Ovary (tissue), 9 donors: Measurements from ENCODE around the gene TEX101. TPM values are rescaled to one million over a fixed set of nuclear protein-coding genes. Genes with fewer than 3 reads are reported as not detected.

ENCODE experiments used
- DNase-seq, 5 donors: peaks; one replicate each; pipeline ENCODE4 v3.0.0-alpha.2; 2019 to 2020
- H3K27ac ChIP-seq, 2 donors: fragments of 200-600 bp; one replicate each; pipeline versions ENCODE4 v1.5.1 to v1.8.0; 2019 to 2022
- H3K27me3 ChIP-seq: fragments of 200-600 bp; one replicate; pipeline ENCODE4 v1.8.0; 2022
- H3K36me3 ChIP-seq: fragments of 200-600 bp; sonication (generic); one replicate; pipeline ENCODE4 v1.5.1; 2019
- H3K4me1 ChIP-seq: one replicate; pipeline ENCODE4 v1.8.1; 2013; ENCODE audit warnings: mild to moderate bottlenecking, moderate library complexity; ENCODE audit not compliant: insufficient read depth
- H3K4me3 ChIP-seq: fragments of 200-600 bp; sonication (generic); one replicate; pipeline ENCODE4 v1.5.1; 2017
- H3K9me3 ChIP-seq, 2 donors: fragments of 200-600 bp in 1 of 2; sonication (generic) in 1 of 2; one replicate each; pipeline versions ENCODE4 v1.5.1 to v1.8.1; 2013 to 2019; ENCODE audit warnings: mild to moderate bottlenecking in 1 of 2, moderate library complexity in 1 of 2
- CTCF ChIP-seq, 3 donors: fragments of 450-650 bp in 2 of 3; fragments of 200-600 bp in 1 of 3; IDR thresholded peaks; one replicate each; pipeline versions ENCODE4 v1.5.1 to v1.8.0; 2016 to 2022; ENCODE audit warnings: antibody characterized with exemption in 3 of 3, mild to moderate bottlenecking in 1 of 3
- EP300 ChIP-seq: sonication (generic); formaldehyde crosslinking; IDR thresholded peaks from one replicate; pipeline ENCODE4 v1.6.1; 2017; ENCODE audit warnings: antibody characterized with exemption
- POLR2A ChIP-seq: fragments of 450-650 bp; IDR thresholded peaks from one replicate; pipeline ENCODE4 v1.6.1; 2017; ENCODE audit warnings: antibody characterized with exemption, mild to moderate bottlenecking, moderate library complexity
- WGBS, 3 donors: extraction: QIAGEN DNeasy Blood & Tissue Kit in 1 of 3; methylation state at CpG; one replicate each; pipeline versions ENCODE4 v1.1.5 to v1.1.7; 2013 to 2017; 5-methylcytosine and 5-hydroxymethylcytosine counted together
- intact Hi-C, 4 donors: fragments of 100-400 bp; cut with DNase I; formaldehyde crosslinking; loops; one replicate each; pipeline versions ENCODE4 v1.11.0 to v1.15.1; 2022 to 2023
- polyA plus RNA-seq, 2 donors: library from polyadenylated mRNA; stranded (reverse); fragments of 200-250 nt in 1 of 2; fragments of 350-450 nt in 1 of 2; fragmentation: Illumina TruSeq in 1 of 2; extraction: RNeasy Lipid Tissue Mini Kit (QIAGEN cat#74804) in 1 of 2; gene quantifications; one replicate each; pipeline ENCODE4 v1.2.3, GENCODE V29; 2013 to 2014
- total RNA-seq, 7 donors: library from RNA; depleted of rRNA in 2 of 7; stranded (reverse); fragments of >200 nt in 2 of 7; fragmentation: NEBNext Ultra II Directional in 3 of 7; extraction: Animal tissue kit (Norgen Biotek cat#: 25700) in 3 of 7; gene quantifications; one replicate each; pipeline versions ENCODE4 v1.1.0 to v1.2.4, GENCODE V29; 2016 to 2023
- donor health status: DM: no; HTN: no; CAD: no; lungs with moderate emphysema.
- donor health status: DM: no; HTN: no; CAD: no.
- donor health status: Bipolar disorder and iron deficiency.
- donor health status: DM: yes; HTN: yes; CAD: no.
- donor health status: DM: no; HTN: no; CAD: no.
- donor health status: DM: yes; HTN: yes; CAD: no.

The TEX101 gene
- total and polyA plus RNA-seq, 9 donors: not detected

GRCh38 chr19:43422000-43422688, 7.5 kb downstream of the TEX101 start:
- no peak for DNase-seq
- no peaks in the 10 kb centered on the region for H3K4me1 ChIP-seq
- TF ChIP-seq POLR2A (no peak), CTCF (IDR thresholded peaks at IDR 0.05) (no peak), EP300 (no peak)
- H3K9me3 ChIP-seq: no peaks in the 10 kb centered on the region
- no peak overlapping the region for H3K27ac ChIP-seq
- H3K27me3 ChIP-seq: no peaks in the 10 kb centered on the region
- no peak overlapping the region for H3K4me3 ChIP-seq
- no peaks in the 10 kb centered on the region for H3K36me3 ChIP-seq
- intact Hi-C loops: no loop called here
- 69 to 77% (median 77%) methylated on average over 2 of the region's 2 CpGs for WGBS, 3 donors

- Histone ChIP-seq H3K27me3 (no peaks in the 10 kb centered on the region), H3K4me3 (no peak overlapping the region), H3K4me1 (no peaks in the 10 kb centered on the region), H3K9me3 (no peaks in the 10 kb centered on the region), H3K36me3 (no peaks in the 10 kb centered on the region), H3K27ac (no peak overlapping the region)
- TF ChIP-seq CTCF (IDR thresholded peaks at IDR 0.05) (no peak), POLR2A (no peak), EP300 (no peak)
- DNase-seq: no peak
- 89 to 91% (median 91%) methylated on average over 1 of the region's 1 CpG for WGBS, 3 donors
- intact Hi-C loops: no loop called here
Measured at GRCh38 chr19:43422689-43423066, 8.0 kb downstream of the TEX101 start.

- intact Hi-C loops: no loop called here
- TF ChIP-seq CTCF (IDR thresholded peaks at IDR 0.05): no peak
Measured at GRCh38 chr19:43423779-43424178, 9.1 kb downstream of the TEX101 start.

GRCh38 chr19:43425567-43426392, 11.1 kb downstream of the TEX101 start:
- H3K9me3 ChIP-seq: no peaks in the 10 kb centered on the region
- intact Hi-C loops: no loop called here
- no peak for DNase-seq
- no peaks in the 10 kb centered on the region for H3K27me3 ChIP-seq
- H3K4me3 ChIP-seq: no peak overlapping the region
- 26 to 38% (median 31%) methylated on average over 8 of the region's 8 CpGs for WGBS, 3 donors
- no peak overlapping the region for H3K27ac ChIP-seq
- no peaks in the 10 kb centered on the region for H3K36me3 ChIP-seq
- no peaks in the 10 kb centered on the region for H3K4me1 ChIP-seq
- TF ChIP-seq POLR2A (no peak), EP300 (no peak), CTCF (IDR thresholded peaks at IDR 0.05) (no peak)

More at GRCh38 chr19:43423779-43424178, 9.1 kb downstream of the TEX101 start:
- Histone ChIP-seq H3K4me1 (no peaks in the 10 kb centered on the region), H3K27ac (no peak overlapping the region), H3K27me3 (no peaks in the 10 kb centered on the region), H3K4me3 (no peak overlapping the region), H3K36me3 (no peaks in the 10 kb centered on the region), H3K9me3 (no peaks in the 10 kb centered on the region)
- WGBS, 3 donors: 72 to 86% (median 75%) methylated on average over 5 of the region's 5 CpGs
- no peak for DNase-seq
